GM19324 (cell line): ENCODE measurements around the gene CRTAC1.

Experiments used
- ATAC-seq: cut with Tn5 transposase; IDR thresholded peaks from one replicate; pipeline ENCODE4 v1.9.1; 2021; ENCODE audit warnings: mild to moderate bottlenecking, moderate library complexity; ENCODE audit not compliant: unreplicated experiment, low FRiP score

Gene CRTAC1

GRCh38 chr10:98030991-98031431, 590 bp upstream of the CRTAC1 start:
- no peak for ATAC-seq

- ATAC-seq: no peak
Observed at GRCh38 chr10:98029149-98030092, 1.0 kb downstream of the CRTAC1 start.

GRCh38 chr10:98028168-98028770, 2.2 kb downstream of the CRTAC1 start:
- no peak for ATAC-seq

- no peak for ATAC-seq
Observed at GRCh38 chr10:98023024-98023423, 7.4 kb downstream of the CRTAC1 start.

GRCh38 chr10:98020784-98021183, 9.6 kb downstream of the CRTAC1 start:
- no peak for ATAC-seq

DNA sequence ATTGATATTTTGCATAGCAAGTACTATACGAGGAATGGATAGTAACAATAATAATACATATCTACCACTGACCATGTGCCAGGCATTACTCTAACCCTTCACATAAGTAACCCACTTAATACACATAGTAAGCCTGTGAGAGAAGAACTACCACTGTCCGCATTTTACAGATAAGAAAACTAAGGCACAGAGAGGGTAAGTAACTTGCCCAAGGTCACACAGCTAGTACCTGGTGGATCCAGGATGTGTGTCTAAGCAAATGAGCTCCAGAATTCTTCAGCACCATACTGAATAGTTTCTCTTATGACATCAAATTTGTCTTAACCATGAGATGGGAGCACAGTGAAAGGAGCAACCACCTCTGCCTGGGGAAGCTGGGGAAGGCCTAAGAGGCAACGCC, 10.2 kb downstream of the CRTAC1 start:
- ATAC-seq: no peak

DNA sequence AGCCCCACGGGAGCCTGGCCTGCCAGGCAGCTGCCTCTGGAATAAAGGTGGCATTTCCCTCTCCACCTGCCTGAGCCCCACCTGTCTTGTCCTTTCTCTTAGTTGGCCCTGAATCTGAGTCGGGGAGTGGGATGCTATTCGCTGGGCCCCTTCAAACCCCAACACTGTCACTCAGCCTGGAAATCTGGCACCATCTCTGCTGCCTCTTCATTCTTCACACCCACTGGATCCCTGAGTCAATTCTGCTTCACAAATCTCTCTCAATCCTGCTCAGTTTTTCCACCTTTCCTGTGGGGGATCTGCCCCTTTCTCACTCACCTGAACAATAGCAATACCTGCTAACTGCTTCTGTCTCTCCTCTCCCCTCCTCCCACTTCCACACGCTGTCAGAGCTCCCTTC, 10.6 kb downstream of the CRTAC1 start:
- ATAC-seq: no peak

GRCh38 chr10:98016772-98017475, 13.5 kb downstream of the CRTAC1 start:
- ATAC-seq: no peak

DNA sequence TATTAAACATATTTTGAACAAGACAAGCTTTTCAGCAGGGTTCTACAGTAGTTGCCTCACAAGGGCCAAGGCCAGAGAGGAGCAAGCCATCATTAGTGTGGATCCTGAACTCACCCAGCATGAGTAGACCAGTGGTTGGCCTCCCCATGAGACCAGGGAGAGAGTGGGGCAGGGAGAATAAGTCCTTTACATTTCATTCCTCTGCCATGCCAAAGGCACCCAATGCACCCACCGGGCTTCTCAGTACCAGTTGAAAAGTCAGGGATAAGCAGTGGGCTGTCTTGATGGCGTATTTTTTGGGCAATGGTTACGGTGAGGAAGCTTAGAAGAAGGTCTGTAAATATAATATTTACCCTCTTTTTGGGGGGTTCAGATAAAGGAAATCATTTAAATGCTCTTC, 16.6 kb downstream of the CRTAC1 start:
- no peak for ATAC-seq

- ATAC-seq: no peak
Observed at GRCh38 chr10:98013122-98013521, 17.3 kb downstream of the CRTAC1 start.

- ATAC-seq: no peak
Observed at GRCh38 chr10:98012644-98013043, 17.8 kb downstream of the CRTAC1 start.

DNA sequence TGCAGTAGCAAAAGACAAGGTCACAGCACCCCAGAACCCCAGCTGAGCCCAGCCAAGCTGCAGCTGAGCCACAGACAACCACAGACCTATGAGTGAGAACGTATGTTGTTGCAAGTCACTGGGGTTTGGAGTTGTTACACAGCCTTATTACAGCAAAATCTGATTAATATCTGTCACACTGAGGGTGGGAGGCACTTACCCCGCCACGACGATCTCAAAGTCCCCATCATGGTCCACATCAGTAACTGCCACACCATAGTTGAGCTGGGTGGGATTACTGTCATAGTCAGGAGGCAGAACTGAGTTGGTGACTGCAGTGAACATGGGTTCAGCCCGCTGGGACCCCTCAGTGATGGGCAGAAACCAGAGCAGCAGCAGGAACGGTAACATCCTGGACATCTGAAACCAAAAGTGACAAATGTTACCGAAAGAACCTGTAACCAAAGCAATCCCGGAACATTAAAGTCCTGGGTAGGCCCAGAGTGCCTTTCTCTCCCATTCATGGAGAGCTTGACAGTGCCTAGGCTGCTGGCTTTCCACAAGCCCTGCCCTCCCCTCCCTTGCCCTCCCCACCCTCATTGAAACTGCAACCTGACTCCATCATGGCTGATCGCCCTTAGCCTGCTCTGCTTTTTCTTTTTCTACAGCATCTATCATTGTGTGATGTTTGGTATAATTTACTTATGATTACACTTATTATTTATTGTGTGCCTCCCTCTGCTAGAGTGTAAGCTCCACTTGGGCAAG, 19.3 kb downstream of the CRTAC1 start:
- no peak for ATAC-seq

DNA sequence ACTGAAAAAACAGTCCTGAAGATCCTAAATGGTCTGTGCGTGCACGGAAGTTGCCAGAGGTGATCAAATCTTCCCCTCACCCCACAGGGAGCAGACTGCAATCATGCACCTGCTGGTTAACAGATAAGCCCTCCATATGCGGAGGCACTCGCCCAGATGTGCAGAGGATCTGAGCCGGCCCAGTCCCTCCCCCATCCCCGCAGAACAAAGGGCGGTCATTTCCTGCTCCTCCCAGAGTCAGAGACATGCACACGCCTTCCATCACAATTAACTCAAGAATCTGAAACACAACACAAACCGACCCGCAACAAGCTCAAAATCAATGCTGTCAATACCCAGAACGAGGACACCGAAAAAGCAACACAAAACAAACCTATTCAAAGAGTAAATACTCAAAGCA, 24.2 kb downstream of the CRTAC1 start:
- no peak for ATAC-seq

- no peak for ATAC-seq
Observed at GRCh38 chr10:98001736-98002135, 28.7 kb downstream of the CRTAC1 start.

- ATAC-seq: no peak
Observed at GRCh38 chr10:98000346-98000745, 30.1 kb downstream of the CRTAC1 start.

DNA sequence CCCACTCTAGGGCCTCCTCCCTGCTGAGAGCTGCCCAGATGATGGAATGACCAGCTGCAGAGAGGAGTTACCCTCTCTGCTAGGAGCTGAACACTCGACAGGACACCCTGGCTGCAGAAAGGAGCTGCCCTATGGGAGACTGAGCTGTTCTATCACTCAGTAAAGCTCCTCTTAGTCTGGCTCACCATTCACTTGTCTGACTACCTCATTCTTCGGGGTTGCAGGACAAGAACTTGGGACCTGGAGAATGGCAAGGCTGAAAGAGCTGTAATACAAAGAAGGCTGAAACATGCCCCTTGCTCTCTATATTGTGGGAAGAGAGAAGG, 30.5 kb downstream of the CRTAC1 start:
- no peak for ATAC-seq

DNA sequence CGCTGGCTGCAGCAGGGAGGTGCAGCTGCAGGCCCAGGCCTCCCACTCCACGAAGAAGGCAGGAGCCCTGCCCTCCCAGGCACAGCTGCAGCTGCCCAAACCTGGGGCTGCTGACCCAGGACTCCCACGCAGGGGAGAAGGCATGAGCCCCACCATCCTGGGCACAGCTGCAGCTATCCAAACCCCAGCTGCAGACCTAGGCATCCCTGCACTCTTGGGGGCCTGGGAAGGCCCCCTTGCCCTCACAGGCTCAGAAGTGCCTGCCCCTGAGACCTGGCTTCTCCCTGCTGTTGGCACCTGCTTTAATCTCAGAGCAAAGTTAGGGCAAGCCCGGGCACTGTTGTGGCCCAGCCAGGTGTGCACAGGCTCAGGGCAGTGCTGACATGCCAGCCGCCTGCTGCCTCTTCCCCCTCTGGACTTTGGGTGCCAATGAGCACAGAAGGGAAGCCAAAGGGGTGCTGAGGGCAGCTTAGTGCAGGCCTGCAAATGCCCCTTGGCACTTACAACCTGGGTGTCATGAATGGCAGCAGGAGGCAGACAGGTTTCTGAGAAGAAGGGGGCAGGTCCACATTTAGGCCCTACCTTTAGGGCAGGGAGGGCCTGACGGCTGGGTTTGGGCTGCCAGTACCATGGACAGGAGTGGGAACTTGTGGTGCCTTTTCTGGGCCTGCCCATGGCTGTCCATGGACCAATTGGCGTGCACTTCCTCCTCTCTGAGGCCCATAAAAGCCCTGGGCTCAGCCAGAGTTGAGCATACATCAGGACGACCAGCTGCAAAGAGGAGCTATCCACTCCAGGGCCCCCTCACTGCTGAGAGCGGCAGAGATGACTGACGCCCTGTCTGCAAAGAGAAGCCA, 31.1 kb downstream of the CRTAC1 start:
- no peak for ATAC-seq

- no peak for ATAC-seq
Observed at GRCh38 chr10:97991871-97992270, 38.5 kb downstream of the CRTAC1 start.

- ATAC-seq: no peak
Observed at GRCh38 chr10:97981816-97982215, 48.6 kb downstream of the CRTAC1 start.

- ATAC-seq: no peak
Observed at GRCh38 chr10:97977673-97978072, 52.7 kb downstream of the CRTAC1 start.
